IPS-11a (cell line): Measurements from ENCODE around the gene MAPKAPK3.

Experiments used
- H3K4me3 ChIP-seq: one replicate; pipeline ENCODE4 v1.5.1; 2013; ENCODE audit warnings: low read depth, low read length, control low read depth

MAPKAPK3 gene

DNA sequence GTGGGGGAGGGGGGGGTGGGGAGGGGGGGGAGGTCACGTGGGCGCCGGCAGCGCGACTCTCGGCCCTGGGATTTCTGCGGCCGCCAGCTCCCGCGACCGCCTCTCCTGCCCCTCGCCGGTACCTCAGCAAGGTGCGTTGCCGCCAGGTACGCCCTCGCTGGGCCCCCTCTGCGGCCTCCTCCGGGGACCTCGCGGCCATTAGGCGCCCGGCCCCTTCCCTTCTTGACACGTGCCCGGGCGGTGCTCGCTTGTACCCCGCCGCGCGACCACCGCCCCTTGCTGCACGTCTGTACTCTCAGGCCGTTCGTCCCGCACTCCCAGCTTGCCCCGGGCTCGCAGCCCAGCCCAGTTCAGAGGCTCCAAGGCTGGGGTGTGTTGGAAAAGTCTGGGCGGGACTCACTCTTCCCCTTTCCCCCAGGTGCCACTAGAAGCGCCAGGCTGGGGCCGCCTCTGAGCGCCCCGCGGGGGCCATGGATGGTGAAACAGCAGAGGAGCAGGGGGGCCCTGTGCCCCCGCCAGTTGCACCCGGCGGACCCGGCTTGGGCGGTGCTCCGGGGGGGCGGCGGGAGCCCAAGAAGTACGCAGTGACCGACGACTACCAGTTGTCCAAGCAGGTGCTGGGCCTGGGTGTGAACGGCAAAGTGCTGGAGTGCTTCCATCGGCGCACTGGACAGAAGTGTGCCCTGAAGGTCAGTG lies at the start of gene MAPKAPK3:
MAPKAPK3 (plus strand) TSS at position 56 of the 696 bp plus-strand sequence; CDS start at position 471, 415 bp downstream.
- peak within 1 kb of the TSS; percentile 67 for H3K4me3 ChIP-seq

DNA sequence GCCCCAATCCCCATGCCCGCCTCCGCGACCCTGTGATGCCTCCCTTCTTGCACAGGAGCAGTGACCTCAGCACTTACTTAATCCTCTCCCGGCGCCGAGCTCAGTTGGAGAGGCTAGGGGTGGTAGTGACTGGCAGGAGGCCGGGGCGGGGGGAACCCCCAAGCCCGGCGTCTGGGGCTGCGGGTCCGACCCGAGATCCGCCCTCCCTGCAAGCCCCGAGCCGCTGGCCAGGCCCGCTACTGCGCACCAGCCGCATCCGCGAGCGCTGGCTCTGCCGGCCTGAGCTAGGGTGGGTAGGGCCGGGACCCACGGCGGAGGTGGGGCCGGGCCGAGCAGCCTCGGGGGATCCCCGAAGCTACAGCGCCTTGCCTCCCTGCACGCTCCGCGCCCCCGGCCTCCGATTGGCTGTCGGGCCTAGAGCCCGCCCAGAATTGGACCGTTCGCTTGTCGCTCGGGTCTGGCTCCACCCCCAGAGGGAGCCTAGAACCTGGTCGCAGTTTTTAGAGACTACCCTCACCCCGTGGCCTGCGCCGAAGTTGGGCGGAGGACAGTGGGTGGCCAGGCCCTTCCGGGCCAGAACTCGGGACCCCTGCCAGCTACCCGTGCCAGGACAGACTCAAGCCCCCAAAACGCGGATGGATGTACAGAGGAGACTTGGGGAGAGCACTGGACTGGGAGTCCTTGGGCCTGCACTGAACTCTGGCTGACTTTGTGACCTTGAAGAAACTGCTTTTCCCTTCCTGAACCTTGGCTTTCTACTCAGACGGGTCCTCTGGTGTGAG lies 49.4 kb upstream of the MAPKAPK3 start, which contains the start of gene C3orf18:
C3orf18 (minus strand) TSS at position 362 of the 782 bp plus-strand sequence. CDS start 2,048 bp downstream, outside the sequence.
- H3K4me3 ChIP-seq, result peak within 1 kb of the TSS; percentile 52

DNA sequence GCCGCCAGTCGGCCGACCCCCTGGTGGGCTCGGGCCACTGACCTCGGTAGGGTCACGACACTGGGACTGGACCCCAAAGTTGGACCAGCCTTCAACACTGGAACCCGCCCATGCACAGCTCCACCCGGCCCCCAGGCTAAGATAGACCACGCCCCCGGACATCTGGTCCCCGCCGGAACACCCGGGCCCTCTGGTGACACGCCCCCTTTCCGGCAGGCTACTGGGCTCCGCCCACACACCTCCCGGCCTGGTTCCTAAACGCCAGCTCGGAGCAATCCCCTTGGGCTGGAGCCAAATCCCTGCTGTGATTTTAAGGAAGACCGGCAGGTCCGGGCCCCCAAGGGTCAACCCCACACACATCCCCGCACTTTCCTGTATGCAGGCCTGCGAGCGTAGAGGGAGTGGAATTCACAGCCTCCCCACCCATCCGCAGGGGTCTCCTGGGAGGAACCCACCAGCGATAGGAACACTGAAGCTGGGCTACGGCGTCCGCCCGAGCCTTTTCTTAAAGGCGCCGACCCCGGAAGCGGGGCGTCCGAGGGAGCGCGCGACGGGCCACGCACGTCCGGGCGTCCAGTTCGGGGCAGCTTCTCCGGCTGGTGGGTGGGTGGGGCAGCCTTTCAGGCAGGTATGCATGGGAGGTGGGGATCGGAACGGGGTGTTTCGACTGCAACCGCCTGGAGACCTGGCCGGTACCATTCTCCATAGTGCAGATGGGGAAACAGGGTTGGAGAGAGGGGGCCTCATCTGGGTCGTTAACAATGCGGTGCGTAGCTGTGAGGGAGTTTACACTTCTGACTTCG lies 47.8 kb upstream of the MAPKAPK3 start, which contains the start of gene HEMK1:
HEMK1 (plus strand) TSS at position 576 of the 803 bp plus-strand sequence. CDS start 1,583 bp downstream, outside the sequence.
- H3K4me3 ChIP-seq, result peak within 1 kb of the TSS; percentile 88

DNA sequence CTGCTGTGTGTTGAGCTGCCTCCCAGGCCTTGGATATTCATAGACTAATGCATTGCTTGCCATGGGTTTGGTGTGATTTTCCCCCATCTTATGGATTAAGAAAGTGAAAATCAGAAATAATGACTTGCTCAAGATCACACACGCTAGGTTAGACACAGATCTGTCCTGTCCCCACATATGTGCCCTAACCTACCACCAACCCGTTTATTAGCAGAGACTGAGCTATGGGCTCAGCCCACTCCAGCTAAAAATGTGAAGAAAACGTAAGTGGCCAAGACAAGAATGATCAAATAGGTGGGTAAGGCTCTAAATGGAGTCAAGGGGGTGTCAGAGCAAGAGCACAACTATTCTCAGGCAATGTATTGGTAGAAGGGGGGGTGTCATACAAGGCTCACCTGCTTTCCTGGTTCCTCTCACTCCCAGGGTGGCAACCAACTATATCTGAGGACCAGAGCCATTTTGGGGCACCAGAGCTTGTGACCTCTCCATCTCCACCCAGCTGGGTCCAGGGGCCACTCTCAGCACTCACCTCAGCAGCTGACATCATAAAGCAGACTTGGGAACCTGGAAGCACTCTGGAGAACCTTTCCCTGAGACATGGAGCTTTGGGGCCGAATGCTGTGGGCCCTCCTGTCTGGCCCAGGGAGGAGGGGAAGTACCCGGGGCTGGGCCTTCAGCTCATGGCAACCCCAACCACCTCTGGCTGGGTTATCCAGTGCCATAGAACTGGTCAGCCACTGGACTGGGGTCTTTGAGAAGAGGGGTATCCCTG lies 46.3 kb upstream of the MAPKAPK3 start:
- H3K4me3 ChIP-seq, result no peak overlapping the region

DNA sequence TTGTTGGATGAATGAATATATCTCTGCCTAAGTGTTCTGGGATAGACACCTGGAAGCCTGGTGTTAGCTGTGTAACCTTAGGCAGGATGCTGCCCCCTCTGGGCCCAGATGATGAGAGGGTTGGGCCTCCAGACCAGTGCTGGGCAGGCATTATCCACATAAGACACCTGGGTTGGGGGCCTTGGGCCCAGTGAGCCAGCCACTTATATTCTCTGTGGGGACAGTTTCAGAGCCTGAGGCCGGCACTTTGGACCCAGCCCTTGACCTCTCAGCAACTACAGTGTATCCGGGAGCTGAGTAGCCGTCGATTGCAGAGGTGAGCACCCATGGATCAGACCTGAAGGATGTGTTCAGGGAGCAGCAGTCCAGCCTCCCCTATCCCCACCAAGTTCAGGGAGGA lies 45.5 kb upstream of the MAPKAPK3 start:
- no peak overlapping the region for H3K4me3 ChIP-seq

DNA sequence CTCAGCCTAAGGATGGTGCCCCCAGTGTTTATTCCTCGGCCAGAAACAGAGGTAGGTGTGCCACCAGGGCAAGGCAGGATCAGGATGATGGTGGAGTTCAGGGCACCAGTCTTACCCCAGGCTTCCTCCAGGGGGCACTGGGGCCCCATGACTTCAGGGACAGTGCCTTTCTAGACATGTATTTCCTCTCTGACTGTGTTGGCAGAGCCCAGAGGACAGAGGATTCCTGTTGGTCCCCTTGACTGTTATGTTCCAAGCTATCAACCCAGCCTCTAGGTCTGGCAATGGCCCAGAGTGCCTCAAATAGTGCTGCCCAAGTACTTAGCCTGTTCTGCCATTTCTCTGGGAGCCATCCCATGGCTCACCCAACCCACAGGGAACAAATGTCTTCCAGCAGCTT lies 44.8 kb upstream of the MAPKAPK3 start:
- no peak overlapping the region for H3K4me3 ChIP-seq

DNA sequence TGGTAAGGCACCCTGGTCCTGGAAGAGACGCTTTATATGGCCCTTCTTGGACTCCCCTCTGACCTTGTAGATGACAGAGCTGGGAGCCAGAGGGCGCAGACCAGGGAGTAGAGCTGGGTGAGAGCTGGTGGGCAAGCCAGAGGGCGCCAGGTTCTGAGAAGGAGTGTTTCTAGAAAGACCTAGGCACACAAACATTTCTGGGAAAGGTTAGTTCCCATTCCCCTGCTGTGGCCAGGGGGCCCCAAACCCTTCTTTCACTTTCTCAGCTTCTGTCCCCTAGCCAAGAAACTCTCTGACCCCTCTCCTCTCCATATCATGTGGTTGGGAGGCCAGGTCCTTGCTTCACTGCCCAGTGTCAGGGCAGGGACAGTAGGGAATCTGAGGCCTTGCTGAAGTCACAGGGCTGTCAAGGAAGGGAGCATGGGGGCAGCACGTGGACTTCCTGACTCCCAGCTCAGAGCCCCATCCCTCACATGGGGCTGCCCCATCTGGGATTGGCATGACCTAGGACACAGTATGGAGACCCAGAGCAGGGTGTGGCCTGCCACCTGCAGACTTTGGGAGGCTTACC lies 44.1 kb upstream of the MAPKAPK3 start:
- no peak overlapping the region for H3K4me3 ChIP-seq

DNA sequence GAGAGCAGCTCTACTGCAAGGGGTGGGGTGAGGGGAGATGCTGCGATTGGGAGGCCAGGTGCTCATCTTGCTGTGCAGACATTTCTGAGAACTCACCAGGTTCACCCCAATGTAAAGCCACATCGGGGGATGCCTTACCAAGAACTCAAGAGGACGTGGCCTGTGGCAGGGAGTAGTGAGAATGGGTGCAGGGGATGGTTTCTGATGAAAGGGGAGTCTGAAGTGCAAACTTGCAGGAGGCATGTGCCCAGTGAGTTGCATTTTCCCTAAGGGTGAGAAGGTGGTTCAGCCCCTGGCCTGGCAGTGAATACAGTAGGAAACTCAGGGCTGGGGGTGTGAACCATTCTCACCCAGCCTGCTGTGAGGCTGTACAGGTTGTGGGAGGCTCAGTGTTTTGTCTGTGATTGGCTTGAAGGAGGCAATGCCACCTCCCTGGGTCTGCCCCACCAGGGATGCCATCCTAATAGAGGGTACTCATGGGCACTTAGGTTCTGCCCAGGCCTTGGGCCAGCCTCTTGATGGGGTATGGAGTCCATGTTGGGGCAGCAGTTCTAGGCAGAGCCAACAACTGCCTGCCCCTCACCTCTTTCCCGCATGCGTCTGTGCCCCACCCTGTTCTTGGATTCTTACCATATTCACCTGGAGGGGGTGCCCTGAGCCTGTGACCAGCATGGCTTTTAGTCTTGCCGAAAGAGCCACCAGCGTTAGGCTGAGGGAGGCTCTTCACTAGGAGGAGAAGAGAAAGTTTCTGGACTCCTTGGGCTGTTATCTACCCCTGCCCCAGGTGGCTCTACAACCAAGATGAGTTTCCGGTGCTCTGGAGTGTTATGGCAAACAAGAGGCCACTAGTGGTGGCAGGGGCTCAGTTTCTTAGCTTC lies 43.1 kb upstream of the MAPKAPK3 start:
- H3K4me3 ChIP-seq, result no peak overlapping the region

DNA sequence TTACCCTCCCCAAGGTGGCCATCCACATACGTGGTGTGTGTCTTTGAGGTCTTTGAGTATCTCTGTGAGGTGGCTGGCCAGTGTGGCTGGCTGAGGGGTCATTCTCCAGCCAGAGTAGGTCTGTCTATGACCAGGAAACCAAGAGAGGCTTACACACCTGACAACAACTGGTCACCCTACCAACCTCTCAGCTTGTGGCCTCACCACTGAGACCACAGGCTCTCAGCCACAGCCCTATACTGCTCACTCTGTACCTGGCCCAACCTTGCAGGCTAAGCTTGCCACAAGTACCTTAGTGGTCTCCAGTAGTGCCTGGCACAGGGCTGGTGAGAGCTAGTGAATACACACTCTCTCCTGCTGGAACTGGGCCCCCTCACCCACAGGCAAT lies 42.5 kb upstream of the MAPKAPK3 start:
- H3K4me3 ChIP-seq, result no peak overlapping the region

DNA sequence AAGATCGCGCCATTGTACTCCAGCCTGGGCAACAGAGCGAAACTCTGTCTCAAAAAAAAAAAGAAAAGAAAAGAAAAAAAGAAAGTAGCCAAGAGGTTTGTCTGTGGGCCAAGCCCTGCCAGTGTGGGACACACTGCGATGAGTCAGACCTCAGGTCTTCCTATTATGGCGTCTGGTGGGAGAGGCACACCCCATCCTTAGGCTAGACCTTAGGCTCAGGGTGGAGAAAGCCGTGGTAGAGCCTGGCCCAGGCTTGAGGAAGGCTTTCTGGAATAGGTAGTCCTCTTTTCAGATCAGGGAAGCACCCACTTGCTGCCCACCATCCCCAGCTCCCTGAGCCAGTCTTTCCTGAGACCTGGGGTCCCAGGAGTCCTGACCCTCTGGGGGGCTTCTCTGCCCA lies 41.6 kb upstream of the MAPKAPK3 start:
- H3K4me3 ChIP-seq, result no peak overlapping the region

DNA sequence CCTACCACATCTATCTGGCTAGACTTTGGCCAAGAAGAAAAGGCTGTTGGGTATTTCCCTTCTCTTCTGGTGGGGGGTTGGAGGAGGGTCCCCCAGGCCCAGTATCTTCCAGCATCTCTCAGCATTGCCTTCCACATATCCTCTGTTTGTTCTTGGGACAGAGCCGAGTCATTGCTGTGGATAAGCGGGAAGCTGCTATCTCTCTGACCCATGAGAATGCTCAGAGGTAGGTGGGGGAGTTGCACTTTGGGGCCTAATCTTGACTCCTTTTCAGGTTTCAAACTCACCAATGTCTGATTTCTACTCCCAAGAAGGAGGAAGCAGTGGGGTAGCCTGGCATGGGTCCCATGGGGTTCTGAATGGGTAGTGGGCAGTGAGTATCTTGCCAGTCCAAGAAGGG lies 39.6 kb upstream of the MAPKAPK3 start:
- H3K4me3 ChIP-seq, result no peak overlapping the region

DNA sequence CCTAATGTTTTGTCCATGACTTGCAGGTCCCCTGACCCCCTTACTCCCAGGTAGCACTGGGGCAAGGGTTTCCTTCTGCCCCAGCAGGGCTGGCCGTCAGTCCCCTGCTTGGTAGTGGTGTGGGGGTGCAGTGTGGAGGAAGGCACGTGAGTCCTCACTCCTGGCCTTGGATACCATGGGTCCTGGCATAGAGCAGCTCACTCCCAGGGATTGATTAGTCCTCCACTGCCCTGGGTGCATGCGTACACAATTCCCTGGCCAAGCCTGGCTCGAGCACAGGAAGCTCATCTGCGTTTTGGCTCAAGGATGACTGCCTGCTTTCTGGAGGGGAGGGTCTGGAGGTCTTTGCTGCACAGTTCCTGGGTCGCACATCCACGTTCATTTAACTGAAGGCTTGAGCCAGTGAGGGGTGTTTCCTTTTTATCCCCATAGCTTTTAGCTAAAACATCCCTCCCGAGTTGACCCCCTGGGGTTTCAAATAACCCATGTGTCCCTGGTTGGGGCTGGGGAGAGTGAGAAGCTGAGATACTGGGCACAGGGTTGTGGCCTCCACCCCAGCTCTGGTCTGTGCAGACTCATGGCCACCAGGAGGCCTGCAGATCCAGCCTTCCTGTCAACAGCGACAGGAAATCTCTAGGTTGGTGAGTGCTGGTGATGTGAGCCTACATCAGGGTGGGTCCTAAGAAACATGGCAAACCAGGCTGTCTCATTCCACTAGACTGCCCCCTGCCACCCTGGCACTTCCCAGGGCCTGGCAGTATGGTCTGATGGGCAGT lies 36.1 kb upstream of the MAPKAPK3 start:
- no peak overlapping the region for H3K4me3 ChIP-seq

DNA sequence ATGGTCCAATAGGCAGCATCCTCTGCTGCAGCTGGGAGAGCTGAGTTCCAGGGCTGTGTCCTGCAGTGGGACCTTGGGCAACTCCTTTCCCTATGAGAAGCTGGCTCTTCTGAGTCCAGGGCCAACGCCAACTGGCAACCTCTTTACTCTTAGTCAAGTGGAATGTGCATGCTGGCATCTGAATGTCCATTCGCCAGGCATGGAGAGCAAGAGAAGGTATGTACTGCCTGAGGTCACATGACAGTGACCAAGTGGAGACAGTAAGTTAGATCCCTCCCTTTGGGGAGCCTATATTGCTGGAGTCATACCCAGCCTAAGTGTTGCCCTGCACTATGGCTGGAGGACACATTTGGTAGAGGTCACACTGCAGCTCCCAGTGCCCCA lies 35.5 kb upstream of the MAPKAPK3 start:
- H3K4me3 ChIP-seq, result no peak overlapping the region

DNA sequence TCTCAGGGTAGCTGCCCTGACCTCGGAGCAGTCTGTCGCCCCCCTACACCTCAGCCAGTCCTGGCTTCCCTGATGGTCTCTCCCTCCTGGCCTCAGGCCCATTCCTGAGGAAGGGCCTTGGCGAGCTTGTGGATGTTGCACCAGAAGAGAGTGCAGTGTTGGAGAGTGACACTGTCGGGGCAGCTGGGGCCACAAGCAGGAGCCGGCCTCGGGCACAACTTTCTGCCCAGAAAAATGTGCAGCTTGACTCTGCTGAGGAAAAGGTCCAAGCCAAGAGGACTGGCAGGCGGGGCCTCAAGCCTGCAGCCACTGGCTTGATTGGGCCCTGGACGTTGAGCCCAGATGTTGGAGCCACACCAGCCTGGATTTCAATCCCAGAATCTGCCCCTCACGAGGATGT lies 34.9 kb upstream of the MAPKAPK3 start:
- H3K4me3 ChIP-seq, result no peak overlapping the region

DNA sequence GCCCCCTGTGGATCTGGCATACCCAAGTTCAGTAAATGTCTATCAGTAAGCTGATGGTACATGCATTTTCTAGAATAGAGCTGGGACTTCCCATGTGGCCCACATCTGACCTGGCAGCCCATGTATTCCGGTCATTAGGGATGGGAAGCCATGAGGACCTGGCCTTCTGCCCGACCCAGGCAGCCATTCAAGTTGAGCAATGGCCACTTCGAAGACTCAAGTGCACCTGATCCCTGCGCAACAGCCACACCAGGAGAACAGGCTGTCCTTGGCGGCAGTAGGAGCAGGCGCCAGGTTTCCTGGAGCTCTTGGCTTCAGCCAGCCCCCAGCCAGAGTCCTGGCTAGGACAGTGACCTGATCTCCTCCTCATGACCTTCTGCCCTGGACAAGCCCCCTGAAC lies 33.1 kb upstream of the MAPKAPK3 start:
- no peak overlapping the region for H3K4me3 ChIP-seq

DNA sequence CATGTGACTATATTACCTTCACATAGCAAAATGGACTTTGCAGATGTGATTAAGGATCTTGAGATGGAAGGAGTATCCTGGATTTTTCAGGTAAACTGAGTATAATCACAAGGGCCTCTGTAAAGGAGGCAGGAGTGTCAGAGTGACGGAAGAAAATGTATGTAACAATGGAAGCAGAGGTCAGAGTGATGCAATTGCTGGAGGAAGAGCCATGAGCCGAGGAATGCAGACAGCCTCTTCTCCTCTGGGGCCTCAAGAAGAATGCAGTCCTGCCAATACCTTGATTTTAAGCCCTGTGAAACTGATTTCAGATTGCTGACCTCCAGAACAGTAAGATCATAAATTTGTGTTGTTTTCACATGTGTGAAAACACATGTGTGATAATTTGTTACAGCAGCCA lies 32.6 kb upstream of the MAPKAPK3 start:
- no peak overlapping the region for H3K4me3 ChIP-seq

DNA sequence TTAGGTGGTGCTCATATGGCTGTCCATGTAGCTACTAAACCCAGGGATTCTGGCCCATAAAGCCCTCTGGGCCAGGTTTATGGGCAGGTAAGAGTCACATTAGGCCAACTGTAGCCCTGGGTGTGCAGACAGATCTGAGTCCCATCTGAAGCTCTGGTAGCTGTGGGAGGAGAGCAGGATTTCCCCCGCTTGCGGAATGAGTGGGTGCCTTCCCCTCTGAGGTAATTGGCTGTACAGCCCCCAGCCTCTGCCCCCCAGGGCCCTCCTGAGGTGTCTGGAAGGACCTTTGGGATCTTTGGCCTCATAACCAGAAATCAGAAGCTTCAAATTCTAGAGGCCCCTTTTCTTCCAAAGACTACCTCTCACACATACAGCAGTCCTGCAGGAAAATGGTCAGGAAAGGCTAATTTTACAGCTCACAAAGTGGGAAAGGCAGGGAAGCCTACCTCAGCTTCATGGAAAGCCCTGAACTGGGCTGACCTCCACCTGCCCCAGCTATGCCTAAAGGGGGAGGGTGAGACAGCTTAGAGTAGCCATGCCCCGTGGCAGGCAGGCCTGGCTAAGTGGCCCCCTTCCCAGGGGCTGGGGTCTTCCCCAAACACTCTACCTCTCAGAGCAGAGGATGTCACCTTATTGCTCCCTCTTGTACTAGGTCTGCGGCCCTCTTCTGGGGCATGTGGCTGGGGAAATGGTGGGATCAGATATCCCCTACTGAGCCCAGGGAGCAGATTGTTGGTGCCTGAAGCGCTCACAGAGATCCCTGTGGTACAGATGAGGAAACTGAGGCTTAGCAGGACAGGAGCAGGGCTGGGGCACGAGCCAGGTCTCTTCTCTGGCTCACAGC lies 30.8 kb upstream of the MAPKAPK3 start:
- no peak overlapping the region for H3K4me3 ChIP-seq

DNA sequence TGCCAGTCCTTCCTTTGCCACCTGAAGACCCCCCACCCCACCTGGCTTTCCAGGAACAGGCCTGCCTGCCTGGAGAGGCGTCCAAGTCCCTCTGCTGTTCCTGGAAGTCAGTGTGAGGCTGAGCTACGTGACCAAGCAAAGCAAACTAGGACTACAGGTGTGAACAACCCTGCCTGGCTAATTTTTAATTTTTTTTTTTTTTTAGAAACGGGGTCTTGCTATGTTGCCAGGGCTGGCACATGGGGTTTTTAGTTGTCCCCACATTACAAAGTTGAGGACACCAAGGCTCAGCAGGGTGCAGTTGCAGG lies 30.2 kb upstream of the MAPKAPK3 start:
- H3K4me3 ChIP-seq, result no peak overlapping the region
